Peyer's patch (tissue), 4 donors: Measurements from ENCODE around the gene UGT1A8. TPM values are rescaled to one million over a fixed set of nuclear protein-coding genes. Genes with fewer than 3 reads are reported as not detected.

Experiments used
- DNase-seq, 3 donors: peaks; one replicate each; pipeline ENCODE4 v3.0.0-alpha.2; 2017 to 2019
- H3K27ac ChIP-seq, 4 donors: fragments of 200-600 bp; sonication (generic); one replicate each; pipeline ENCODE4 v1.5.1; 2016 to 2019
- H3K27me3 ChIP-seq, 2 donors: fragments of 200-600 bp; sonication (generic); one replicate each; pipeline ENCODE4 v1.5.1; 2019
- H3K36me3 ChIP-seq, 3 donors: fragments of 200-600 bp; sonication (generic); one replicate each; pipeline ENCODE4 v1.5.1; 2016 to 2019
- H3K4me1 ChIP-seq, 4 donors: fragments of 200-600 bp; sonication (generic); one replicate each; pipeline ENCODE4 v1.5.1; 2016 to 2019
- H3K4me3 ChIP-seq, 4 donors: fragments of 200-600 bp; sonication (generic); 1 replicate in 3 of 4; 2 replicates in 1 of 4; pipeline ENCODE4 v1.5.1; 2016 to 2019; ENCODE audit warnings: mild to moderate bottlenecking in 1 of 4
- H3K9me3 ChIP-seq, 4 donors: fragments of 200-600 bp; sonication (generic); one replicate each; pipeline ENCODE4 v1.5.1; 2016 to 2019; ENCODE audit warnings: mild to moderate bottlenecking in 1 of 4
- CTCF ChIP-seq, 6 experiments: fragments of 450-650 bp in 4 of 6; fragments of 200-600 bp in 2 of 6; sonication (generic) in 1 of 6; IDR thresholded peaks; one replicate each; pipeline ENCODE4 v1.5.1; 2017 to 2019; ENCODE audit warnings: antibody characterized with exemption in 6 of 6, mild to moderate bottlenecking in 3 of 6, moderate library complexity in 1 of 6
- POLR2A ChIP-seq, 2 donors: fragments of 450-650 bp; IDR thresholded peaks; one replicate each; pipeline ENCODE4 v1.5.1; 2017; ENCODE audit warnings: antibody characterized with exemption in 2 of 2, mild to moderate bottlenecking in 2 of 2, moderate library complexity in 2 of 2
- total RNA-seq, 4 donors: library from RNA; depleted of rRNA; stranded (reverse); fragments of >200 nt; gene quantifications; one replicate each; pipeline ENCODE4 v1.1.0, GENCODE V29; 2016

The UGT1A8 gene
- total RNA-seq, 4 donors from 2014 or later: 2.5 to 19.6 (median 10.5) TPM

DNA sequence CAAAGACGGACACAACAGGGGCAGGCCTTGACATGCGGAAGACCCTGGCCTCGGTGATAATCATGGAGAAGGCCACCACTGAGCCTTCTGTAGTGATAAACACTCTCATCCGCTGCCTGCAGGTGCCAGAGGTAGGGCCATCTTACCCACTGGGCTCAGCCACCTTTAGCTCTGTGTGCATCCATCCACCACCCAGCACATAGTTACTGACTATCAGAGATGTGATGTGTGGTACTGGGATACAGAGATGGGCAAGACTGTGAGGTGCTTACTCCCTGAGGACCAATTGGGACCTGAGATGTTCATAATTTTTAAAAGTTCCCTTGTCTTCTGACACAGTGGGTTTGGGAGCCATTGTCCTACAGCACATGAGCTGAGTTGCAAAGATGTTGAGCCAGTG, 162.3 kb downstream of the UGT1A8 start:
- DNase-seq: no peak
- no peaks in the 10 kb centered on the region for H3K36me3 ChIP-seq
- no peaks in the 10 kb centered on the region for H3K9me3 ChIP-seq
- no peak overlapping the region for H3K27ac ChIP-seq
- no peak for TF ChIP-seq POLR2A (IDR thresholded peaks at IDR 0.05)
- TF ChIP-seq CTCF (IDR thresholded peaks at IDR 0.05): no peak
- no peaks in the 10 kb centered on the region for H3K4me1 ChIP-seq
- no peak overlapping the region for H3K4me3 ChIP-seq
- no peaks in the 10 kb centered on the region for H3K27me3 ChIP-seq

DNA sequence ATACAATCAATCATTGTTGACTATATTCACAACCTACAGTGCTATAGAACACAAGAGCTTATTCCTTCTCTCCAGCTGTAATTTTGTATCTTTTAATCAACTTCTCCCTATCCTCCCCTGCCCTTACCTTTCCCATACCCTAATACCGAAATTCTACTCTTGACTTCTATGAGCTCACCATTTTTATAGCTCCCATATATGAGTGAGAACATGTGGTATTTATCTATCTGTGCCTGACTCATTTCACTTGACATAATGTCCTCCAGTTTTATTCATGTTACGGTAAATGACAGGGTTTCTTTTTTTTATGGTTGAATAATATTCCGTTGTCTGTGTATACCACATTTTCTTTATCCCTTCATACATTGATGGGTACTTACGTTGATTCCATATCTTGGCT, 163.3 kb downstream of the UGT1A8 start:
- no peak overlapping the region for H3K27ac ChIP-seq
- no peaks in the 10 kb centered on the region for H3K27me3 ChIP-seq
- H3K9me3 ChIP-seq: no peaks in the 10 kb centered on the region
- no peaks in the 10 kb centered on the region for H3K36me3 ChIP-seq
- no peaks in the 10 kb centered on the region for H3K4me1 ChIP-seq
- TF ChIP-seq CTCF (IDR thresholded peaks at IDR 0.05) (no peak), POLR2A (IDR thresholded peaks at IDR 0.05) (no peak)
- DNase-seq: no peak
- H3K4me3 ChIP-seq: no peak overlapping the region

- DNase-seq: no peak
- Histone ChIP-seq H3K4me3 (no peak overlapping the region), H3K27me3 (no peaks in the 10 kb centered on the region), H3K9me3 (no peaks in the 10 kb centered on the region), H3K36me3 (no peaks in the 10 kb centered on the region), H3K4me1 (no peaks in the 10 kb centered on the region), H3K27ac (no peak overlapping the region)
- TF ChIP-seq CTCF (IDR thresholded peaks at IDR 0.05) (no peak), POLR2A (IDR thresholded peaks at IDR 0.05) (no peak)
These were observed 172.1 kb downstream of the UGT1A8 start for GRCh38 chr2:233789554-233789953.

DNA sequence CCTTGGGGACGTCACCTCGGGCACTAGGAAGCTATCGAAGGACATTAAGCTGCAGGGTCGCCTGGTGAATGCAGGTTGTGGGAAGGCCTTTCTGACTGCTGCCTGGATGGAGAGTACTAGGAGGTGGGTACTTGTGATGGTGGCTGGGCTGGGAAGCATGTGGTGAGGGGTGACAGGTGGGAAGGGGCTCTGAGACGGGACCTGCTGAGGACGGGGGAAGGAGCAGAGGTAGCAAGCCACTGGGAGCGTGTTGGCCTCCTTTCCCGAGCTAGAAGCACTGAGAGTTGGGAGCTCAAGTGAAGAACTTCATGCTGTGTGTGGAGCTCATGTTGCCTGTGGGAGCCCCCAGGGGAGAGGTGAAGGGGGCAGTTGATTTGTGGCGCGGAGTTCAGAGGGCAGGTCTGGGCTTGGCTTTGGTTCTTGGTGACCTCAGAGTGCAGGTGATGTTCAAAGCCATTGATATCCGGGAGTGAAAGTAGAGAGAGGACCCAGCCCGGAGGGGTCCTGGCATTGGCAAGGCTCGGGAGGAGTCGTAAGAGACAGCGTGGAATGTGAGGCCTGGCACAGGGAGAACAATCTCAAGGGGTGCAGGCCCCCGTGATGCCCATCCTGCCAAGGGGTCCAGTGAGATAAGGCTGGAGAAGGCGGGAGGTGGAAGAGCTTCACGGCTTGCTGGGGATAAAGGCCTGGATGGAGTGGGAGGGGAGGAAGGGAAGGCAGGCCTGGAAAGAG, 173.9 kb downstream of the UGT1A8 start:
- Histone ChIP-seq H3K27me3 (no peaks in the 10 kb centered on the region), H3K9me3 (no peaks in the 10 kb centered on the region), H3K27ac (no peak overlapping the region), H3K4me3 (no peak overlapping the region), H3K36me3 (no peaks in the 10 kb centered on the region), H3K4me1 (no peaks in the 10 kb centered on the region)
- TF ChIP-seq POLR2A (IDR thresholded peaks at IDR 0.05) (no peak), CTCF (IDR thresholded peaks at IDR 0.05) (no peak)
- DNase-seq: no peak

GRCh38 chr2:233791883-233792329, 174.5 kb downstream of the UGT1A8 start:
- no peak for DNase-seq
- Histone ChIP-seq H3K4me1 (no peaks in the 10 kb centered on the region), H3K9me3 (no peaks in the 10 kb centered on the region), H3K27ac (no peak overlapping the region), H3K4me3 (no peak overlapping the region), H3K36me3 (no peaks in the 10 kb centered on the region), H3K27me3 (no peaks in the 10 kb centered on the region)
- TF ChIP-seq POLR2A (IDR thresholded peaks at IDR 0.05): no peak
- no peak for TF ChIP-seq CTCF (IDR thresholded peaks at IDR 0.05)
